PC-9 (cell line): ENCODE results near the gene DOCK3.

Experiments used
- EZH2 ChIP-seq: fragments of 200-600 bp; sonication (generic); IDR thresholded peaks from 2 replicates; pipeline ENCODE4 v1.8.0; 2017; ENCODE audit warnings: antibody characterized with exemption, low read depth
- TF ChIP-seq, protein P1 (sequence below): fragments of 200-600 bp; sonication (generic); conservative IDR thresholded peaks from 2 replicates; pipeline ENCODE4 v1.6.1; 2017; ENCODE audit warnings: mixed run types, antibody characterized with exemption, mild to moderate bottlenecking, moderate library complexity

DNA sequence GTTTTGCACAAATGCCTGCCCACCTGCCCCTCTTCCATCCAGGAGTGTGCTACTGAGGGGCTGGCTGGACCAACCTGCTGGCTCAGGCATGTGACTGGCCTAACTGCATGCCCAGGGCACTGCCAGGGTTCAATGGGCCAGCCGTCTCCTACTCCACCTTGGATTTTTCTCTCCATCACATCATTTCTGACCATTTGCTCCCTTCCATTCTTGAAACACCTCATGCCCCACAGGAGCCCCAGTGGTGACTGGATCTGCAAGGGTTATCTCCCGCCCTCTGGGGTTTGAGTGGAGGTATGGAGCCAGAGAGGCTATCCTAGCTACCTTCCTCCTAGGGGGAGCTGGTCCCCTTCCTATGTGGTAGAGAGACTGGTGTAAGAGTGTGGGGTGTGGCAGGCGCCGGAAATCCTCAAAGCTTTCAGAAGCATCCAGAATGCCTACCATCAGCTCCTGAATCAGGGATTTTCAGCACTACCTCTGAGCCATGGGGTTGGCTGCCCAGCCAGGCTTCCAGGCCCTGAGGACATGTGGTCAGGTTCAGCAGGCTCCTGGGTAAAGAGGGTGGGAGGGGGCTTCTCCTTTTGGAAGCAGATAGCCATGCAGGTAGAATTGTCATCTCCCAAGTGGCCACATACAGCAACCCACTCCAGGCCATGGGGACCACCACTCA, 707.5 kb downstream of the DOCK3 start:
- TF ChIP-seq, protein P1, sequence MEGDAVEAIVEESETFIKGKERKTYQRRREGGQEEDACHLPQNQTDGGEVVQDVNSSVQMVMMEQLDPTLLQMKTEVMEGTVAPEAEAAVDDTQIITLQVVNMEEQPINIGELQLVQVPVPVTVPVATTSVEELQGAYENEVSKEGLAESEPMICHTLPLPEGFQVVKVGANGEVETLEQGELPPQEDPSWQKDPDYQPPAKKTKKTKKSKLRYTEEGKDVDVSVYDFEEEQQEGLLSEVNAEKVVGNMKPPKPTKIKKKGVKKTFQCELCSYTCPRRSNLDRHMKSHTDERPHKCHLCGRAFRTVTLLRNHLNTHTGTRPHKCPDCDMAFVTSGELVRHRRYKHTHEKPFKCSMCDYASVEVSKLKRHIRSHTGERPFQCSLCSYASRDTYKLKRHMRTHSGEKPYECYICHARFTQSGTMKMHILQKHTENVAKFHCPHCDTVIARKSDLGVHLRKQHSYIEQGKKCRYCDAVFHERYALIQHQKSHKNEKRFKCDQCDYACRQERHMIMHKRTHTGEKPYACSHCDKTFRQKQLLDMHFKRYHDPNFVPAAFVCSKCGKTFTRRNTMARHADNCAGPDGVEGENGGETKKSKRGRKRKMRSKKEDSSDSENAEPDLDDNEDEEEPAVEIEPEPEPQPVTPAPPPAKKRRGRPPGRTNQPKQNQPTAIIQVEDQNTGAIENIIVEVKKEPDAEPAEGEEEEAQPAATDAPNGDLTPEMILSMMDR: no peak
- TF ChIP-seq EZH2: no peak
